Neural cell (in vitro differentiated cells): Measurements from ENCODE around the gene COLEC12.

Experiments
- EP300 ChIP-seq: fragments of 450-650 bp; conservative IDR thresholded peaks from 2 replicates; pipeline ENCODE4 v1.6.1; 2014; ENCODE audit warnings: antibody characterized with exemption, mild to moderate bottlenecking, moderate library complexity; ENCODE audit not compliant: poor library complexity, severe bottlenecking
- EZH2 ChIP-seq: fragments of 200-600, 300-800 bp; shearing (Covaris generic), sonication (generic); IDR thresholded peaks from 2 replicates; pipeline ENCODE4 v1.6.1; 2014; ENCODE audit warnings: antibody characterized with exemption, low read length, borderline replicate concordance, mild to moderate bottlenecking; ENCODE audit not compliant: insufficient read depth, poor library complexity, severe bottlenecking
- MXI1 ChIP-seq: fragments of 450-650 bp; conservative IDR thresholded peaks from 2 replicates; pipeline ENCODE4 v1.6.1; 2014; ENCODE audit warnings: antibody characterized with exemption, mild to moderate bottlenecking; ENCODE audit not compliant: poor library complexity, severe bottlenecking
- POLR2AphosphoS5 ChIP-seq: IDR thresholded peaks from 2 replicates; pipeline ENCODE4 v1.6.1; 2012
- RAD21 ChIP-seq: fragments of 450-650 bp; conservative IDR thresholded peaks from 2 replicates; pipeline ENCODE4 v1.6.1; 2014; ENCODE audit warnings: antibody characterized with exemption, mild to moderate bottlenecking, moderate library complexity
- TAF1 ChIP-seq: IDR thresholded peaks from 2 replicates; pipeline ENCODE4 v1.6.1; 2012; ENCODE audit warnings: low read depth
- TF ChIP-seq, protein P1 (sequence below): fragments of 450-650 bp; IDR thresholded peaks from 2 replicates; pipeline ENCODE4 v1.5.1; 2014; ENCODE audit warnings: antibody characterized with exemption, mild to moderate bottlenecking, moderate library complexity; ENCODE audit not compliant: poor library complexity, severe bottlenecking
- TF ChIP-seq, protein P2 (sequence below): IDR thresholded peaks from 2 replicates; pipeline ENCODE4 v1.6.1; 2012; ENCODE audit warnings: borderline replicate concordance

DNA sequence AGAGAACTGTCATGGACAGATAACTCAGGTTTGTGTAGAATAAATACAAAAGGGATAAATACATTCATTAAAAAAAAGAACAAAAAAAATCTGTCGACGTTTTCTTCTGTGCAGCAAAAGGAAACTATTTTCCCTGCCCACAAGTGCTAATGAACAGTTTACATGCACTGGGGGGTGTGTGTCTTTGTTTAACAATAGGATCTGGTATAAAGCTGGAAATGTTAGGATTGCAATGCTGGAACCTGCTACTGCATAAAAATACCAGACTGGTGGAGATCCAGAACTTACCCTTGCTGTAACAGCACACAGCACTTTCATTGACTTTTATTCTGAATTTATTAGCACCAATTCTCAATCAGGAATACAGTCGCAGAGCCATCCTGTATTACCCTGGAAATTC lies 148.1 kb downstream of the COLEC12 start:
- TF ChIP-seq, protein P1, sequence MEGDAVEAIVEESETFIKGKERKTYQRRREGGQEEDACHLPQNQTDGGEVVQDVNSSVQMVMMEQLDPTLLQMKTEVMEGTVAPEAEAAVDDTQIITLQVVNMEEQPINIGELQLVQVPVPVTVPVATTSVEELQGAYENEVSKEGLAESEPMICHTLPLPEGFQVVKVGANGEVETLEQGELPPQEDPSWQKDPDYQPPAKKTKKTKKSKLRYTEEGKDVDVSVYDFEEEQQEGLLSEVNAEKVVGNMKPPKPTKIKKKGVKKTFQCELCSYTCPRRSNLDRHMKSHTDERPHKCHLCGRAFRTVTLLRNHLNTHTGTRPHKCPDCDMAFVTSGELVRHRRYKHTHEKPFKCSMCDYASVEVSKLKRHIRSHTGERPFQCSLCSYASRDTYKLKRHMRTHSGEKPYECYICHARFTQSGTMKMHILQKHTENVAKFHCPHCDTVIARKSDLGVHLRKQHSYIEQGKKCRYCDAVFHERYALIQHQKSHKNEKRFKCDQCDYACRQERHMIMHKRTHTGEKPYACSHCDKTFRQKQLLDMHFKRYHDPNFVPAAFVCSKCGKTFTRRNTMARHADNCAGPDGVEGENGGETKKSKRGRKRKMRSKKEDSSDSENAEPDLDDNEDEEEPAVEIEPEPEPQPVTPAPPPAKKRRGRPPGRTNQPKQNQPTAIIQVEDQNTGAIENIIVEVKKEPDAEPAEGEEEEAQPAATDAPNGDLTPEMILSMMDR = no peak
- TF ChIP-seq EZH2 = no peak
- no peak for TF ChIP-seq POLR2AphosphoS5
- no peak for TF ChIP-seq MXI1
- TF ChIP-seq TAF1 = no peak
- no peak for TF ChIP-seq RAD21
- no peak for TF ChIP-seq EP300
- TF ChIP-seq, protein P2, sequence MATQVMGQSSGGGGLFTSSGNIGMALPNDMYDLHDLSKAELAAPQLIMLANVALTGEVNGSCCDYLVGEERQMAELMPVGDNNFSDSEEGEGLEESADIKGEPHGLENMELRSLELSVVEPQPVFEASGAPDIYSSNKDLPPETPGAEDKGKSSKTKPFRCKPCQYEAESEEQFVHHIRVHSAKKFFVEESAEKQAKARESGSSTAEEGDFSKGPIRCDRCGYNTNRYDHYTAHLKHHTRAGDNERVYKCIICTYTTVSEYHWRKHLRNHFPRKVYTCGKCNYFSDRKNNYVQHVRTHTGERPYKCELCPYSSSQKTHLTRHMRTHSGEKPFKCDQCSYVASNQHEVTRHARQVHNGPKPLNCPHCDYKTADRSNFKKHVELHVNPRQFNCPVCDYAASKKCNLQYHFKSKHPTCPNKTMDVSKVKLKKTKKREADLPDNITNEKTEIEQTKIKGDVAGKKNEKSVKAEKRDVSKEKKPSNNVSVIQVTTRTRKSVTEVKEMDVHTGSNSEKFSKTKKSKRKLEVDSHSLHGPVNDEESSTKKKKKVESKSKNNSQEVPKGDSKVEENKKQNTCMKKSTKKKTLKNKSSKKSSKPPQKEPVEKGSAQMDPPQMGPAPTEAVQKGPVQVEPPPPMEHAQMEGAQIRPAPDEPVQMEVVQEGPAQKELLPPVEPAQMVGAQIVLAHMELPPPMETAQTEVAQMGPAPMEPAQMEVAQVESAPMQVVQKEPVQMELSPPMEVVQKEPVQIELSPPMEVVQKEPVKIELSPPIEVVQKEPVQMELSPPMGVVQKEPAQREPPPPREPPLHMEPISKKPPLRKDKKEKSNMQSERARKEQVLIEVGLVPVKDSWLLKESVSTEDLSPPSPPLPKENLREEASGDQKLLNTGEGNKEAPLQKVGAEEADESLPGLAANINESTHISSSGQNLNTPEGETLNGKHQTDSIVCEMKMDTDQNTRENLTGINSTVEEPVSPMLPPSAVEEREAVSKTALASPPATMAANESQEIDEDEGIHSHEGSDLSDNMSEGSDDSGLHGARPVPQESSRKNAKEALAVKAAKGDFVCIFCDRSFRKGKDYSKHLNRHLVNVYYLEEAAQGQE = no peak
